Fibroblast of mammary gland (primary cell): Measurements from ENCODE around the gene SCFD1.
A peak's percentile ranks its signal among the peaks of the same experiment; 100 is the strongest.

ENCODE experiments used
- DNase-seq: peaks from one replicate; pipeline ENCODE4 v3.0.0-alpha.2; 2010; ENCODE audit warnings: low read depth
- H3K4me3 ChIP-seq: 2 replicates; pipeline ENCODE4 v1.5.1; 2011; ENCODE audit warnings: low read depth, mild to moderate bottlenecking, low read length, moderate library complexity; ENCODE audit not compliant: control insufficient read depth
- CTCF ChIP-seq: conservative IDR thresholded peaks from 2 replicates; pipeline ENCODE4 v1.5.1; 2011; ENCODE audit warnings: low read depth, low read length, inconsistent platforms; ENCODE audit not compliant: control insufficient read depth, insufficient read depth

Gene SCFD1

GRCh38 chr14:30692669-30693068, 70.5 kb downstream of the SCFD1 start:
- H3K4me3 ChIP-seq, result no peak overlapping the region
- no peak for TF ChIP-seq CTCF
- DNase-seq, result no peak

GRCh38 chr14:30698463-30698862, 76.3 kb downstream of the SCFD1 start:
- no peak for TF ChIP-seq CTCF
- no peak overlapping the region for H3K4me3 ChIP-seq
- DNase-seq, result no peak

- TF ChIP-seq CTCF, result no peak
- no peak overlapping the region for H3K4me3 ChIP-seq
- DNase-seq, result no peak
Measured at GRCh38 chr14:30706704-30707103, 84.6 kb downstream of the SCFD1 start.

GRCh38 chr14:30708157-30708556, 86.0 kb downstream of the SCFD1 start:
- TF ChIP-seq CTCF, result no peak
- no peak for DNase-seq
- no peak overlapping the region for H3K4me3 ChIP-seq

- no peak for TF ChIP-seq CTCF
- H3K4me3 ChIP-seq, result no peak overlapping the region
- DNase-seq, result no peak
Measured at GRCh38 chr14:30709201-30709600, 87.1 kb downstream of the SCFD1 start.

- peak; percentile 11 for DNase-seq
- no peak overlapping the region for H3K4me3 ChIP-seq
- TF ChIP-seq CTCF, result no peak
Measured at GRCh38 chr14:30710876-30711275, 88.8 kb downstream of the SCFD1 start.

- DNase-seq, result no peak
- H3K4me3 ChIP-seq, result no peak overlapping the region
- no peak for TF ChIP-seq CTCF
Measured at GRCh38 chr14:30719137-30719536, 97.0 kb downstream of the SCFD1 start.
